Measurements from ENCODE around the gene RBM4.

The RBM4 gene

GRCh38 chr11:66691311-66691980 lies 52.9 kb downstream of the RBM4 start:
- no peak for DNase-seq

- no peak for DNase-seq
Observed at GRCh38 chr11:66692446-66692845, 53.9 kb downstream of the RBM4 start.

GRCh38 chr11:66692871-66693331 lies 54.4 kb downstream of the RBM4 start:
- DNase-seq, result no peak

GRCh38 chr11:66693356-66694055 lies 55.0 kb downstream of the RBM4 start:
- no peak for DNase-seq

DNA sequence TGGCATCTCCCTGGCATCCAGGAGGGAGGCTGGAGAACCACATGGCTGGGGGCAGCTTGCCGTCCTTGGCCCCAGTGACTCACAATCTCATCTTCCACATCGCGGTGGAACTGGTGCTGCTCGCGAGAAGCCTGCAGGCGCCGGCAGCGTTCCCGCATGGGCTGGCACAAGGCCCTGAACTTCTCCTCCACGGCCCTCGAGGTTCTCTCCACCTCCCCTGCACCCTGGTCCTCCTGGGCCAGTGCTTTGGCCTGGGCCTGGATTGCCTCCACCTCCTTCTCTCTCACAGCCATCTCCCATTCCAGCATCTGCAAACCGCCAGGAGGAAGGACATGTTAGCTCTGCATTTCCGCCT lies 55.5 kb downstream of the RBM4 start:
- no peak for DNase-seq

- peak; percentile 66 for DNase-seq
Observed at GRCh38 chr11:66694732-66695207, 56.3 kb downstream of the RBM4 start.

Data from NCI-H524 treated with DMSO at 0.1 percent for 48 hours (cell line).